Left hindlimb (tissue), 1 donor: ENCODE measurements around the gene PPDPF.
"Not testable (repeated sequence)": the region's sequence is repeated elsewhere in the genome, so short reads cannot be mapped to it uniquely, and the experiment has no call there.

Experiments used
- DNase-seq: peaks from one replicate; pipeline ENCODE4 v3.0.0-alpha.2; 2018

The PPDPF gene

GRCh38 chr20:63566395-63567135 is 46.0 kb downstream of the PPDPF start:
- DNase-seq: no peak

- no peak for DNase-seq
These were observed 46.5 kb downstream of the PPDPF start for GRCh38 chr20:63567136-63567385.

GRCh38 chr20:63567386-63568169 is 47.0 kb downstream of the PPDPF start:
- no peak for DNase-seq

GRCh38 chr20:63568170-63568981 is 47.8 kb downstream of the PPDPF start:
- no peak for DNase-seq

GRCh38 chr20:63568986-63569949 is 48.7 kb downstream of the PPDPF start:
- no peak for DNase-seq

- no peak for DNase-seq
These were observed 49.9 kb downstream of the PPDPF start for GRCh38 chr20:63570281-63571086.

GRCh38 chr20:63571087-63571478 is 50.5 kb downstream of the PPDPF start:
- not testable (repeated sequence) for DNase-seq
